SK-N-MC (cell line): Measurements from ENCODE around the gene FAM47E.

ENCODE experiments used
- EZH2 ChIP-seq: fragments of 200-600 bp; sonication (generic); IDR thresholded peaks from one replicate; pipeline ENCODE4 v1.6.1; 2017; ENCODE audit warnings: antibody characterized with exemption
- FOXP2 ChIP-seq: optimal IDR thresholded peaks from 2 replicates; pipeline ENCODE3; 2011; ENCODE audit warnings: mild to moderate bottlenecking, moderate library complexity; ENCODE audit not compliant: insufficient read depth; ENCODE audit errors: extremely low read length, control extremely low read depth
- POLR2AphosphoS5 ChIP-seq: IDR thresholded peaks from 2 replicates; pipeline ENCODE4 v1.6.1; 2012; ENCODE audit warnings: mild to moderate bottlenecking, low read depth, low read length, borderline replicate concordance

- no peak for TF ChIP-seq EZH2
- TF ChIP-seq POLR2AphosphoS5, result no peak
- no peak for TF ChIP-seq FOXP2
These were observed 46.0 kb upstream of the FAM47E start for GRCh38 chr4:76205476-76205875.
